Measurements from ENCODE around the gene TAS2R16. TPM values are rescaled to one million over a fixed set of nuclear protein-coding genes. Genes with fewer than 3 reads are reported as not detected.
"Not testable (repeated sequence)": the region's sequence is repeated elsewhere in the genome, so short reads cannot be mapped to it uniquely, and the experiment has no call there.

TAS2R16 gene
- total RNA-seq, 1 donor from 2014 or later, result not detected

DNA sequence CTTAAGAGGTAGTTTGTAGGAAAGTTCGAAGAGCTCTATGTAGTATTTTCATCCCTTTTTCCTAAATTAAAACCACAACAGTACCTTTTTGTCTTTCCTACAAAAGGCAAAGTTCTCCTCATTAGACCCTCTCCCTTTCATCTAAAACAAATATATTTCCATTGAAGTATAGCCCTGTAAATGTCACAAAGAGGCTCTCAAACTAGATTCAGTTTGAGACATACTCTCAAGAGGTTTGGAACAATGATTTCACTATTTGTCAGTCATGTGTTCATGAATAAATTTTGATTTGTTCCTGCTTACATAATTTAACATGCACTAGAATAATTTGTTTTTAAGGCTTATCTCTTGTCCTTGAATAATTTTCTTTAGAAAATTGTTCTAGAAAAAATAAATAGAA lies 12.2 kb downstream of the TAS2R16 start:
- no peak for DNase-seq
- intact Hi-C loops (cut with micrococcal nuclease), result no loop called here
- ATAC-seq, result no peak

- no peak for ATAC-seq
- intact Hi-C loops (cut with micrococcal nuclease), result no loop called here
- no peak for DNase-seq
Observed at GRCh38 chr7:122975341-122975740, 20.2 kb downstream of the TAS2R16 start.

GRCh38 chr7:122974229-122974628 lies 21.3 kb downstream of the TAS2R16 start:
- ATAC-seq (no peak), DNase-seq (no peak)
- intact Hi-C loops (cut with micrococcal nuclease), result no loop called here

DNA sequence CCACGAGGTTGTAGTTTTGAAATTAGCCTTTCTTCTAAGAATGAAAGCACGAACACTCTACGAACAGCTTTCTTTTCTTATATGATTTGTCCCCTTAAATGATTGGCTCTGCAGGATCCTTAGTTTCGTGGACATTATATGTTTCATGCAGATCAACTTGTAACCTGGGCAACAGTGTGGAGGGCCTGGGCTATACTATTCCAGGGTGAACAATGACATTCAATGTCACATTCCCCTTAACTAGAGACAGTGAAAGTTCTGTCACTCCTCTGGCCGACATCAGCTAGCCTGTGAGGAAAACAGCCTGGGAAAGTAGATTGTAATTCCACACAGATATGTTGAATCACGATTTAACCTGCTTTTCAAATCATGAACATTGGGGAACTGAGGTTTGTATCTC lies 23.4 kb downstream of the TAS2R16 start:
- intact Hi-C loops (cut with micrococcal nuclease), result no loop called here
- no peak for ATAC-seq
- DNase-seq, result no peak

GRCh38 chr7:122970740-122971725 lies 24.5 kb downstream of the TAS2R16 start:
- ATAC-seq (no peak), DNase-seq (no peak)
- intact Hi-C loops (cut with micrococcal nuclease), result no loop called here

- ATAC-seq (no peak), DNase-seq (no peak)
- intact Hi-C loops (cut with micrococcal nuclease), result no loop called here
Observed at GRCh38 chr7:122968389-122968788, 27.1 kb downstream of the TAS2R16 start.

GRCh38 chr7:122965306-122965705 lies 30.2 kb downstream of the TAS2R16 start:
- DNase-seq, result no peak
- ATAC-seq, result no peak
- intact Hi-C loops (cut with micrococcal nuclease), result no loop called here

- ATAC-seq; intact Hi-C loops (cut with micrococcal nuclease); DNase-seq: not testable (repeated sequence)
Observed at GRCh38 chr7:122953678-122954077, 41.8 kb downstream of the TAS2R16 start.

GRCh38 chr7:122951006-122951405 lies 44.5 kb downstream of the TAS2R16 start:
- intact Hi-C loops (cut with micrococcal nuclease), result no loop called here
- DNase-seq, result no peak
- ATAC-seq, result no peak

- ATAC-seq, result no peak
- no peak for DNase-seq
- intact Hi-C loops (cut with micrococcal nuclease), result no loop called here
Observed at GRCh38 chr7:122949186-122949585, 46.3 kb downstream of the TAS2R16 start.

Other genes starting within 250 kb of the TAS2R16 start
- 29.1 TPM for gene CADPS2, start 109.2 kb downstream of the TAS2R16 start, total RNA-seq
- gene SLC13A1, start 204.3 kb upstream of the TAS2R16 start, total RNA-seq, result not detected

Data from left ventricle myocardium superior (tissue), 1 donor.